Measurements from ENCODE around the gene SEL1L3. TPM values are rescaled to one million over a fixed set of nuclear protein-coding genes. Genes with fewer than 3 reads are reported as not detected.

The SEL1L3 gene
- total and polyA plus RNA-seq, 2 donors (not counting 1 experiment from before 2014, with no cell fraction given), result 120 to 280 TPM

- TF ChIP-seq CTCF (IDR thresholded peaks at IDR 0.05) (no peak), EZH2 (IDR thresholded peaks at IDR 0.05; ENCODE audit: borderline replicate concordance, insufficient read depth, low read depth, low read length, poor library complexity, severe bottlenecking) (no peak)
- intact Hi-C loops (cut with micrococcal nuclease), result no loop called here
- ChIA-PET POLR2A (no interaction called here), CTCF (interaction anchor here (0.5 to 1.5 kb wide), 3 partner anchors 25 to 737 kb away, joined by 3 to 5 read pairs (median 3); no protein-coding TSS in a partner anchor)
- peaks cover 56% of the 10 kb centered on the region for H4K20me1 ChIP-seq (ENCODE audit: control insufficient read depth, insufficient read depth, low read length, poor library complexity, severe bottlenecking)
- no peaks in the 10 kb centered on the region for H3K9me3 Mint-ChIP-seq (ENCODE audit: insufficient read depth)
- no peak overlapping the region for H2AFZ ChIP-seq (ENCODE audit: insufficient read depth, low read depth, low read length, poor library complexity, severe bottlenecking)
- H3K4me3 ChIP-seq (ENCODE audit: control extremely low read depth in 1 of 5, extremely low read depth in 1 of 5, insufficient read depth in 1 of 5, low read depth in 2 of 5, low read length in 4 of 5), result no peak overlapping the region
- no peak overlapping the region for H3K27ac Mint-ChIP-seq
- H3K36me3 ChIP-seq (replicated peaks in 1 of 2; ENCODE audit: control extremely low read depth in 1 of 2, control insufficient read depth in 1 of 2, extremely low read depth in 1 of 2, insufficient read depth in 2 of 2, low read length in 1 of 2), result peaks cover 0 to 92% of the 10 kb centered on the region in 2 experiments
- H3K4me1 ChIP-seq (ENCODE audit: control insufficient read depth in 2 of 2, insufficient read depth in 2 of 2, low read length in 2 of 2), result no peaks in the 10 kb centered on the region
- no peak for ATAC-seq (ENCODE audit: low read depth)
- H3K9ac ChIP-seq (ENCODE audit: low read length), result no peak overlapping the region
- no peak overlapping the region for H3K4me2 ChIP-seq (replicated peaks; ENCODE audit: low read depth, low read length, poor library complexity, severe bottlenecking)
- H3K27me3 Mint-ChIP-seq, result no peaks in the 10 kb centered on the region
- H3K9me3 ChIP-seq (ENCODE audit: control extremely low read depth in 1 of 3, control insufficient read depth in 2 of 3, insufficient read depth in 1 of 3, low read length in 2 of 3), result no peaks in the 10 kb centered on the region
- peaks cover 7% of the 10 kb centered on the region for H3K4me1 Mint-ChIP-seq
- no peak for DNase-seq
- WGBS (ENCODE audit: insufficient coverage), result 100% methylated on average over 4 of the region's 4 CpGs
- H3K79me2 ChIP-seq (ENCODE audit: control insufficient read depth, insufficient read depth, low read length), result peaks cover 29% of the 10 kb centered on the region
- no peak overlapping the region for H3K27ac ChIP-seq (ENCODE audit: low read length in 2 of 2)
- H3K27me3 ChIP-seq (replicated peaks in 1 of 4; ENCODE audit: control extremely low read depth in 1 of 4, control insufficient read depth in 3 of 4, insufficient read depth in 4 of 4, low read length in 3 of 4), result no peaks in the 10 kb centered on the region
- no peak overlapping the region for H3K4me3 Mint-ChIP-seq
Observed at GRCh38 chr4:25792876-25793275, 69.9 kb downstream of the SEL1L3 start.

GRCh38 chr4:25792200-25792791, 70.5 kb downstream of the SEL1L3 start:
- H3K4me1 ChIP-seq (ENCODE audit: control insufficient read depth in 2 of 2, insufficient read depth in 2 of 2, low read length in 2 of 2), result no peaks in the 10 kb centered on the region
- no peaks in the 10 kb centered on the region for H3K9me3 ChIP-seq (ENCODE audit: control extremely low read depth in 1 of 3, control insufficient read depth in 2 of 3, insufficient read depth in 1 of 3, low read length in 2 of 3)
- peak; percentile 22 for DNase-seq
- ChIA-PET POLR2A (no interaction called here), CTCF (interaction anchor here (0.7 to 1.5 kb wide), 5 partner anchors 11 to 533 kb away, joined by 3 to 5 read pairs (median 5); no protein-coding TSS in a partner anchor)
- H3K27ac ChIP-seq (ENCODE audit: low read length in 2 of 2), result no peak overlapping the region
- peak overlapping the region; percentile 26 for H3K27ac Mint-ChIP-seq
- H3K9me3 Mint-ChIP-seq (ENCODE audit: insufficient read depth), result no peaks in the 10 kb centered on the region
- H3K79me2 ChIP-seq (ENCODE audit: control insufficient read depth, insufficient read depth, low read length), result peaks cover 24% of the 10 kb centered on the region
- TF ChIP-seq CTCF (IDR thresholded peaks at IDR 0.05), result no peak
- TF ChIP-seq EZH2 (IDR thresholded peaks at IDR 0.05; ENCODE audit: borderline replicate concordance, insufficient read depth, low read depth, low read length, poor library complexity, severe bottlenecking), result no peak
- H4K20me1 ChIP-seq (ENCODE audit: control insufficient read depth, insufficient read depth, low read length, poor library complexity, severe bottlenecking), result peaks cover 51% of the 10 kb centered on the region
- no peak overlapping the region for H3K4me3 ChIP-seq (ENCODE audit: control extremely low read depth in 1 of 5, extremely low read depth in 1 of 5, insufficient read depth in 1 of 5, low read depth in 2 of 5, low read length in 4 of 5)
- no peak overlapping the region for H3K9ac ChIP-seq (ENCODE audit: low read length)
- no peak overlapping the region for H2AFZ ChIP-seq (ENCODE audit: insufficient read depth, low read depth, low read length, poor library complexity, severe bottlenecking)
- H3K4me3 Mint-ChIP-seq, result no peak overlapping the region
- intact Hi-C loops (cut with micrococcal nuclease), result no loop called here
- no peak overlapping the region for H3K4me2 ChIP-seq (replicated peaks; ENCODE audit: low read depth, low read length, poor library complexity, severe bottlenecking)
- H3K4me1 Mint-ChIP-seq, result peaks cover 7% of the 10 kb centered on the region
- H3K27me3 Mint-ChIP-seq, result no peaks in the 10 kb centered on the region
- H3K27me3 ChIP-seq (replicated peaks in 1 of 4; ENCODE audit: control extremely low read depth in 1 of 4, control insufficient read depth in 3 of 4, insufficient read depth in 4 of 4, low read length in 3 of 4), result no peaks in the 10 kb centered on the region
- ATAC-seq (ENCODE audit: low read depth), result peak; percentile 7
- H3K36me3 ChIP-seq (replicated peaks in 1 of 2; ENCODE audit: control extremely low read depth in 1 of 2, control insufficient read depth in 1 of 2, extremely low read depth in 1 of 2, insufficient read depth in 2 of 2, low read length in 1 of 2), result peaks cover 0 to 92% of the 10 kb centered on the region in 2 experiments
- WGBS (ENCODE audit: insufficient coverage), result 96% methylated on average over 5 of the region's 5 CpGs
